ENCODE measurements around the gene GGN.
"Not testable (repeated sequence)": the region's sequence is repeated elsewhere in the genome, so short reads cannot be mapped to it uniquely, and the experiment has no call there.

Gene GGN

DNA sequence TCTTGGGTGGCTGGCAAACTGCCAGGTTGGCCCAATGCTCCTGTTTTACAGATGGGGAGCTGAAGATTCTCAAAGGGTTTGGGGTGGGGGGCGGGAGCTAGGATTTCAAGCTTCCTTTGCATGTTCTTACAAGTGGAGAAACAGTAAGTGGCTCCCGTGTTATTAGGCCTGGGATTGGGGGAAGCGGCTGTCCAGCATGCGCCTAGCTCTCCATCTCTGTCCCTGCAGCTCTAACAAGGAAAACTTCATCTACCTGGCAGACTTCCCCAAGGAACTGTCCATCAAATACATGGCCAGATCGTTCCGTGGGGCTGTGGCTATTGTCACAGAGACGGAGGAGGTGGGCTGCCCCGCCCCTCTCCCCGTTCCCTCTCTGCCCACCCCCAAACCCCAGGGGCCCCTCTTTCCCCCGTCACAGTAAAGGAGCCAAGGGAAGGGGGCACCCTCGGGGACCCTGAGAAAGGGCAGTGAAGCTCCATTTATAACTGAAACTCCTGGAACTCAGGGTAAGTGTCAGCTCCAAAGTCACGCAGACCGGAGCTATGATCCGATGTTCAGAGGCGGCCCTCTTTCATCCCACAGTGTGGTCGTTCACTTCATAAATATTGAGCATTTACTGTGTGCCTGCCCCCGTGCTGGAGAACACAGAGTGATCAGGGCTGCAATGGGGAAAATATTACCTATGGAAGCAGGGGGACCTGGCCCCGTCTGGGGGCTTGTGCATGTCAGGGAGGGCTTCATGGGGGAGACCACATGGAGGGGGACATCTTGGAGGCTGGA, 28.4 kb downstream of the GGN start:
- Histone ChIP-seq H3K27me3 (ENCODE audit: low read depth, low read length) (peaks cover 25% of the 10 kb centered on the region), H3K27ac (ENCODE audit: low read length) (no peak overlapping the region), H3K36me3 (ENCODE audit: control insufficient read depth in 1 of 2, insufficient read depth in 2 of 2, low read length in 2 of 2) (no peaks in the 10 kb centered on the region), H3K4me1 (ENCODE audit: control insufficient read depth in 1 of 2, insufficient read depth in 2 of 2, low read length in 2 of 2) (peaks cover 0 to 13% of the 10 kb centered on the region in 2 donors), H3K4me3 (ENCODE audit: low read depth in 1 of 2, low read length in 2 of 2) (no peak overlapping the region), H3K9me3 (ENCODE audit: control insufficient read depth in 1 of 2, low read length in 2 of 2) (no peaks in the 10 kb centered on the region)

DNA sequence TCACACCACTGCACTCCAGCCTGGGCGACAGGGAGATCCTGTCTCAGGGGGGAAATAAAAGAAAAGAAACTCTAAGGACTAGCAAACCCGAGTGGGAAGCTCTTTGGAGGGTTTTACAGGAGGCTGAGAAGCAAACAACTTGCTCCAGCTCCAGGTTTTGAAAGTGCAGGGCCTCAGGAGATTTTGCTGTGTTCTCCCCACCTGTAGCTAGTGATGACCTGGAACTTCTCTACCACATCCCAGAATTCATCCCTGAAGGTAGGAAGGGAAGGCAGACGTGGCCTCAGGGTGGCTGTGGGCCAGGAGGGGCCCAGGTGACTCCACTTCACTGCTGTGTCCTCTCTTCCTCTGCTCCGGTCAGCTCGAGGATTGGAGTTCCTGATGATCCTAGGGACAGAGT, 29.8 kb downstream of the GGN start:
- Histone ChIP-seq H3K36me3 (ENCODE audit: control insufficient read depth in 1 of 2, insufficient read depth in 2 of 2, low read length in 2 of 2) (no peaks in the 10 kb centered on the region), H3K4me3 (ENCODE audit: low read depth in 1 of 2, low read length in 2 of 2) (no peak overlapping the region), H3K27ac (ENCODE audit: low read length) (no peak overlapping the region), H3K9me3 (ENCODE audit: control insufficient read depth in 1 of 2, low read length in 2 of 2) (no peaks in the 10 kb centered on the region), H3K27me3 (ENCODE audit: low read depth, low read length) (peaks cover 25% of the 10 kb centered on the region), H3K4me1 (ENCODE audit: control insufficient read depth in 1 of 2, insufficient read depth in 2 of 2, low read length in 2 of 2) (peaks cover 0 to 13% of the 10 kb centered on the region in 2 donors)

GRCh38 chr19:38355728-38356725, 31.8 kb downstream of the GGN start:
- H3K27me3 ChIP-seq (ENCODE audit: low read depth, low read length): peaks cover 30% of the 10 kb centered on the region
- no peak overlapping the region for H3K27ac ChIP-seq (ENCODE audit: low read length)

GRCh38 chr19:38352611-38353010, 35.2 kb downstream of the GGN start:
- no peaks in the 10 kb centered on the region for H3K9me3 ChIP-seq (ENCODE audit: control insufficient read depth in 1 of 2, low read length in 2 of 2)
- no peaks in the 10 kb centered on the region for H3K36me3 ChIP-seq (ENCODE audit: control insufficient read depth in 1 of 2, insufficient read depth in 2 of 2, low read length in 2 of 2)
- H3K4me3 ChIP-seq (ENCODE audit: low read depth in 1 of 2, low read length in 2 of 2): no peak overlapping the region
- H3K4me1 ChIP-seq (ENCODE audit: control insufficient read depth in 1 of 2, insufficient read depth in 2 of 2, low read length in 2 of 2): no peaks in the 10 kb centered on the region
- no peak overlapping the region for H3K27ac ChIP-seq (ENCODE audit: low read length)
- peaks cover 8% of the 10 kb centered on the region for H3K27me3 ChIP-seq (ENCODE audit: low read depth, low read length)

More at GRCh38 chr19:38355728-38356725, 31.8 kb downstream of the GGN start:
- Histone ChIP-seq H3K4me1 (ENCODE audit: control insufficient read depth in 1 of 2, insufficient read depth in 2 of 2, low read length in 2 of 2) (no peaks in the 10 kb centered on the region), H3K4me3 (ENCODE audit: low read depth in 1 of 2, low read length in 2 of 2) (no peak overlapping the region), H3K9me3 (ENCODE audit: control insufficient read depth in 1 of 2, low read length in 2 of 2) (no peaks in the 10 kb centered on the region), H3K36me3 (ENCODE audit: control insufficient read depth in 1 of 2, insufficient read depth in 2 of 2, low read length in 2 of 2) (no peaks in the 10 kb centered on the region)

- H3K27ac ChIP-seq (ENCODE audit: low read length): no peak overlapping the region
- no peaks in the 10 kb centered on the region for H3K9me3 ChIP-seq (ENCODE audit: control insufficient read depth in 1 of 2, low read length in 2 of 2)
- no peaks in the 10 kb centered on the region for H3K36me3 ChIP-seq (ENCODE audit: control insufficient read depth in 1 of 2, insufficient read depth in 2 of 2, low read length in 2 of 2)
- no peak overlapping the region for H3K4me3 ChIP-seq (ENCODE audit: low read depth in 1 of 2, low read length in 2 of 2)
- no peaks in the 10 kb centered on the region for H3K4me1 ChIP-seq (ENCODE audit: control insufficient read depth in 1 of 2, insufficient read depth in 2 of 2, low read length in 2 of 2)
- H3K27me3 ChIP-seq (ENCODE audit: low read depth, low read length): peaks cover 8% of the 10 kb centered on the region
These were observed 35.9 kb downstream of the GGN start for GRCh38 chr19:38351865-38352395.

DNA sequence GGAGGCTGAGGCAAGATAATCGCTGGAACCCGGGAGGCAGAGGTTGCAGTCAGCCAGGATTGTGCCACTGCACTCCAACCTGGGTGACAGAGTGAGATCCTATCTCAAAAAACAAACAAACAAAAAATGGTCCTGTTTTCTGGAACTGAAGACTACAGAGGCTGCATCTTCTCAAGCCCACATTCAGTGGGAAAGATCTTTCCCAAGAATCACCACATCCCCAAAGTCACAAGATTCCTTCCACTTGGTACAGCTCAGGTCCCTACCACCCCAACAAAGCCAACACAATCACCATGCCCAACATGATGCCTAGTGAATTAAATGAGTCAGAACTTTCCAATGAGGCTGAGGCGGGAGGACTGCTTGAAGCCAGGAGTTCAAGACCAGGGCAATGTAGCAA, 37.0 kb downstream of the GGN start:
- Histone ChIP-seq H3K27me3 (ENCODE audit: low read depth, low read length) (peaks cover 8% of the 10 kb centered on the region), H3K4me3 (ENCODE audit: low read depth in 1 of 2, low read length in 2 of 2) (no peak overlapping the region), H3K4me1 (ENCODE audit: control insufficient read depth in 1 of 2, insufficient read depth in 2 of 2, low read length in 2 of 2) (no peaks in the 10 kb centered on the region), H3K9me3 (ENCODE audit: control insufficient read depth in 1 of 2, low read length in 2 of 2) (no peaks in the 10 kb centered on the region), H3K36me3 (ENCODE audit: control insufficient read depth in 1 of 2, insufficient read depth in 2 of 2, low read length in 2 of 2) (no peaks in the 10 kb centered on the region), H3K27ac (ENCODE audit: low read length) (no peak overlapping the region)

GRCh38 chr19:38346837-38347236, 41.0 kb downstream of the GGN start:
- Histone ChIP-seq H3K4me1 (ENCODE audit: control insufficient read depth in 1 of 2, insufficient read depth in 2 of 2, low read length in 2 of 2) (no peaks in the 10 kb centered on the region), H3K9me3 (ENCODE audit: control insufficient read depth in 1 of 2, low read length in 2 of 2) (no peaks in the 10 kb centered on the region), H3K27me3 (ENCODE audit: low read depth, low read length) (peaks cover under 1% of the 10 kb centered on the region), H3K36me3 (ENCODE audit: control insufficient read depth in 1 of 2, insufficient read depth in 2 of 2, low read length in 2 of 2) (peaks cover 0 to 4% of the 10 kb centered on the region in 2 donors), H3K27ac (ENCODE audit: low read length) (no peak overlapping the region), H3K4me3 (ENCODE audit: low read depth in 1 of 2, low read length in 2 of 2) (no peak overlapping the region)

- Histone ChIP-seq H3K4me3 (ENCODE audit: low read depth in 1 of 2, low read length in 2 of 2) (no peak overlapping the region), H3K4me1 (ENCODE audit: control insufficient read depth in 1 of 2, insufficient read depth in 2 of 2, low read length in 2 of 2) (peaks cover 0 to 4% of the 10 kb centered on the region in 2 donors), H3K27me3 (ENCODE audit: low read depth, low read length) (no peaks in the 10 kb centered on the region), H3K36me3 (ENCODE audit: control insufficient read depth in 1 of 2, insufficient read depth in 2 of 2, low read length in 2 of 2) (peaks cover 0 to 4% of the 10 kb centered on the region in 2 donors), H3K9me3 (ENCODE audit: control insufficient read depth in 1 of 2, low read length in 2 of 2) (no peaks in the 10 kb centered on the region), H3K27ac (ENCODE audit: low read length) (no peak overlapping the region)
These were observed 46.9 kb downstream of the GGN start for GRCh38 chr19:38340927-38341326.

DNA sequence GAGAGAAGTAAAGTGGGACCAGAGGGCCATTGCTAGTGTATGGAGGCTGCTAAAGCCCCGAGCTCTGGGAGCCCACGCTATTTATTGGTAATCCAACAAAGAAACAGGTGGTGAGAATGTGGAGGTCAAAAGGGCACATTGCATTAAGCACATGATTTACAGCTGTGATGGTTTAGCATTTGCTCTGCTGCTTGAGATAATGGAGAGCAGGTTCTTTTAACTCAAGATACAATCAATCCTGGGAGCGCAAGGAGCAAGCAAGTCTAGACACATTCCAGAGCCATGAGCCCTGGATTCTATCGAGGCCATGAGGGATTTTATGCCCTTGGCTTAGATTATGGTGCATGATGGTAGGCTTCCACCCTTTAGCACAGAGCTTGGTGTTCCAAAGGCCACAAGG, 48.8 kb downstream of the GGN start:
- H3K27me3 ChIP-seq (ENCODE audit: low read depth, low read length): not testable (repeated sequence)

DNA sequence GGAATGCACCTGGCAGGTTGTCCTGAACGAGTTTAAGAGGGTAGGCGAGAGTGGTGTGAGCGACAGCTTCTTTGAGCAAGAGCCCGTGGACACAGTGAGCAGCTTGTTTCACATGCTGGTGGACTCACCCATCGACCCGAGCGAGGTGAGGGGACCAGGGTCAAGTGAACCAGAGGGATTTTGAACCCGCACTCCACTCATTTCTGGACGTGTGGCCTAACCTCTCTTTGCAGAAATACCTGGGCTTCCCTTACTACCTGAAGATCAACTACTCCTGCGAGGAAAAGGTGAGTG, 50.5 kb downstream of the GGN start:
- no peaks in the 10 kb centered on the region for H3K9me3 ChIP-seq (ENCODE audit: control insufficient read depth in 1 of 2, low read length in 2 of 2)
- peaks cover 0 to 4% of the 10 kb centered on the region in 2 donors for H3K4me1 ChIP-seq (ENCODE audit: control insufficient read depth in 1 of 2, insufficient read depth in 2 of 2, low read length in 2 of 2)
- no peak overlapping the region for H3K27ac ChIP-seq (ENCODE audit: low read length)
- peak overlapping the region; percentile 76 to 88 for H3K4me3 ChIP-seq (ENCODE audit: low read depth in 1 of 2, low read length in 2 of 2)
- H3K27me3 ChIP-seq (ENCODE audit: low read depth, low read length): no peaks in the 10 kb centered on the region
- H3K36me3 ChIP-seq (ENCODE audit: control insufficient read depth in 1 of 2, insufficient read depth in 2 of 2, low read length in 2 of 2): no peaks in the 10 kb centered on the region

More for the DNA sequence above, 48.8 kb downstream of the GGN start:
- H3K4me1 ChIP-seq (ENCODE audit: control insufficient read depth in 1 of 2, insufficient read depth in 2 of 2, low read length in 2 of 2); H3K36me3 ChIP-seq (ENCODE audit: control insufficient read depth in 1 of 2, insufficient read depth in 2 of 2, low read length in 2 of 2); H3K9me3 ChIP-seq (ENCODE audit: control insufficient read depth in 1 of 2, low read length in 2 of 2); H3K27ac ChIP-seq (ENCODE audit: low read length); H3K4me3 ChIP-seq (ENCODE audit: low read depth in 1 of 2, low read length in 2 of 2): not testable (repeated sequence)

DNA sequence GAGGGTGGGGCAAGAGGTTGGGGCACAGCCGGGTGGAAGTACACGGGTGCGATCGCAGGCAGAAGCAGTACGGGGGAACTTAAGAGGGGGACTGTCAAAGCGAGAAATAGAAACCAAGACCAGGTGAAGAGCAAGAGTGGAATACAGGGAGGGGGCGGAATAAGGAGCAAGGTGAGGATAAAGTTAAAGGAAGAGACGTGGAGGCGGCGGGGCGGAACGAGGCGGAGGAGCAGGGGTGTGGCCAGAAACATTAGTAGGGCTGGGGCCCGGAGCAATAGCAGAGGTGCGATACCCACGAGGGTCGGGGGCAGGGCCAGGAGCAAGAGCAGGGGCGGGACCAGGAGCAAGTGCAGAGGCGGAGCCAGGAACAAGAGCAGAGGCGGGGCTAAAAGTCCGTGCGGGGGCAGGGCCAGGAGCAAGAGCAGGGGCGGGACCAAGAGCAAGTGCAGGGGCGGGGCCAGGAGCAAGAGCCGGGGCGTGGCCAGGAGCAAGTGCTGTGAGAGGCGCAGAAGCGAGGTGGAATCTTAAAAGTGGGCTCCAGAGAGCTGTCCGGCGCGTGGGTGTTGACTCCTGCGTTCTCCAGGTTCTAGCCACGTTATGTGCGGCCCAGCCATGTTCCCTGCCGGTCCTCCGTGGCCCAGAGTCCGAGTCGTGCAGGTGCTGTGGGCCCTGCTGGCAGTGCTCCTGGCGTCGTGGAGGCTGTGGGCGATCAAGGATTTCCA, 51.0 kb downstream of the GGN start:
- H3K4me1 ChIP-seq (ENCODE audit: control insufficient read depth in 1 of 2, insufficient read depth in 2 of 2, low read length in 2 of 2): peaks cover 0 to 4% of the 10 kb centered on the region in 2 donors
- peak overlapping the region; percentile 76 to 88 for H3K4me3 ChIP-seq (ENCODE audit: low read depth in 1 of 2, low read length in 2 of 2)
- H3K9me3 ChIP-seq (ENCODE audit: control insufficient read depth in 1 of 2, low read length in 2 of 2): no peaks in the 10 kb centered on the region
- H3K27ac ChIP-seq (ENCODE audit: low read length): peak overlapping the region; percentile 87
- no peaks in the 10 kb centered on the region for H3K27me3 ChIP-seq (ENCODE audit: low read depth, low read length)
- H3K36me3 ChIP-seq (ENCODE audit: control insufficient read depth in 1 of 2, insufficient read depth in 2 of 2, low read length in 2 of 2): no peaks in the 10 kb centered on the region
